Stimulated activated naive B cell treated with anti-CD40 and anti-IgM and Interleukin-4, amounts not matched to agents 10 μg/mL and 1 μg/mL and 100 μg/mL, for 72 hours (primary cell): Measurements from ENCODE around the gene KIAA1586.
"Not testable (repeated sequence)": the region's sequence is repeated elsewhere in the genome, so short reads cannot be mapped to it uniquely, and the experiment has no call there.

Experiments
- ATAC-seq, 2 donors: fragments of 150-1000 bp; cut with Tn5 transposase; replicated peaks; 2 replicates each; pipeline ENCODE4 v1.10.0; 2021; ENCODE audit warnings: moderate library complexity in 1 of 2
- DNase-seq: peaks from one replicate; pipeline ENCODE4 v3.0.0; 2021
- H3K27ac Mint-ChIP-seq: one replicate; pipeline ENCODE4 v1.8.0; 2022; ENCODE audit warnings: mild to moderate bottlenecking, mixed read lengths
- H3K27me3 Mint-ChIP-seq, 2 donors: one replicate each; pipeline ENCODE4 v1.8.0; 2022; ENCODE audit warnings: mixed read lengths in 2 of 2
- H3K36me3 Mint-ChIP-seq, 2 donors: one replicate each; pipeline ENCODE4 v1.8.0; 2022; ENCODE audit warnings: mixed read lengths in 2 of 2, mild to moderate bottlenecking in 1 of 2
- H3K4me1 Mint-ChIP-seq, 2 donors: one replicate each; pipeline ENCODE4 v1.8.0; 2022; ENCODE audit warnings: mixed read lengths in 2 of 2, mild to moderate bottlenecking in 1 of 2
- H3K4me3 Mint-ChIP-seq, 2 donors: one replicate each; pipeline ENCODE4 v1.8.0; 2022; ENCODE audit warnings: mild to moderate bottlenecking in 2 of 2, mixed read lengths in 2 of 2, moderate library complexity in 1 of 2
- H3K9me3 Mint-ChIP-seq, 2 donors: one replicate each; pipeline ENCODE4 v1.8.0; 2022; ENCODE audit warnings: mixed read lengths in 2 of 2, mild to moderate bottlenecking in 1 of 2

Gene KIAA1586

DNA sequence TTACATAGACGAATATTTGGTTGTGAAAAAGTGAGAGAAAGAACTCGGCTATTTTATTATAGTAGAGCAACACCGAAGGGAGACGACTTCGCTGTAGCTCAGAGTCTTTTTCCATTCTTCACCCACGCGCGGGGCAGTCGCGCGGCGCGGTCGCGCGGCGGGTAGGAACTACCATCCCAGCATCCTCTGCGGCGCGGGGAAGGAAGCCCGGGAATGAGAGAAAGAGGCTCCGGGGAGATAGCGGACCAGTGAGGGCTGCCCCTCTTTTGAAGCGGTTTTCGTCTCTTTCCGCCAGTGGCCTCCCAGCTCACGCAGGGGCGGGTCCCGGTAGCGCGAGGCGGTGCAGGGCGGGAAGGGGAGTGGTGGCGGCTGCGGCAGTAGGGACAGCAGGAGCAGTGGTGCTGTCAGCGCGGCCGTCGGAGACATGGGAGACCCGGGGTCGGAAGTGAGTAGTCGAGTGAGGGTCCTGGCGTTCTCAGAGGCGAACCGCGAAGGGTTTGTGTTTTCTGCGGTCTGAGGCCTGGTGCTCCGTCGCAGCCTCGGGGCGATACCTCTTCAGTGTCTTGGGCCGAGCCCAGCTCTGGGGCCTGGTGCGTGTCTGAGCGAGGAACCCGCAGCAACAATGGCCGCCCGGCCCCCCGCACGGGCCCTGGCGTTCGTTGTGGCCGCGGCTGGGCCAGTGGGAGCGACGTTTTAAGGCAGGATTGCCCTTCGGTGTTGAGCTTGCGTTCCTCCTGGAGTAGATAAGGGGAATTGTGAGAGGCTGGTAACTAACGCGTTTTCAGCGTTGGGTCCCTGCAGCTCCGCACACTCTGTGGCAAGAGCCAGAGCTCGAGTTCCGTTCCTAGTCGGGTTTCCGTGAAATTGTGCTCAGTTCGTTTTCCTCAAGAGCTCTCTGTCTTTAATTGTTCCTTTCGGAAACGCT is at the start of gene KIAA1586:
TSS of gene KIAA1586 (plus strand) at position 362 of the 925 bp plus-strand sequence. CDS start at position 425, 63 bp downstream.
- peaks cover 9 to 19% of the 10 kb centered on the region in 2 donors for H3K4me1 Mint-ChIP-seq
- H3K27me3 Mint-ChIP-seq = peaks cover 8 to 27% of the 10 kb centered on the region in 2 donors
- peaks cover 14 to 16% of the 10 kb centered on the region in 2 donors for H3K36me3 Mint-ChIP-seq
- ATAC-seq = peak; percentile 93 to 95
- H3K4me3 Mint-ChIP-seq = peak within 1 kb of the TSS; percentile 96 to 97
- peak; percentile 73 for DNase-seq
- H3K27ac Mint-ChIP-seq = peak within 1 kb of the TSS; percentile 96
- not testable (repeated sequence) for H3K9me3 Mint-ChIP-seq

DNA sequence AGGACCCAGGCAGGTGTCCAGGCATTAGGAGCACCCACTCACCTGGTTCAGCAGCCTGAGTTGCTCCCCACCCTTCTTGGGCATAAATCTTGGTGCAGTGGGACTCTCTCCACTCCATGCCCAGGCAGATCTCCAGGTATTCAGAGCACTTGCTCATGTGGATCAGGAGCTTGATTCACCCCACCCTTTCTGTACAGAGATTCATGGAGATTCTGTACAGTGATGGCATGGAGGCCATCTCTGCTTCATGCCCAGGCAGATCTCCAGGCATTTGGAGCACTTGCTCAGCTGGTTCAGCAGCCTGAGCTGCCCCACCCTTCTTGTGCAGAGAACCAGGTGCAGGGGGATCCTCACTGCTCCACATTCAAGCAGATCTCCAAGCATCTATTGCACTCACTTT is 47.4 kb upstream of the KIAA1586 start:
- Mint-ChIP-seq H3K27ac (no peak overlapping the region), H3K4me3 (no peak overlapping the region), H3K9me3 (peaks cover 5 to 6% of the 10 kb centered on the region in 2 donors), H3K36me3 (peaks cover 0 to 4% of the 10 kb centered on the region in 2 donors), H3K4me1 (no peaks in the 10 kb centered on the region), H3K27me3 (peaks cover 15 to 19% of the 10 kb centered on the region in 2 donors)
- ATAC-seq (no peak), DNase-seq (no peak)

- not testable (repeated sequence) for H3K27ac Mint-ChIP-seq, ATAC-seq, H3K4me3 Mint-ChIP-seq, H3K9me3 Mint-ChIP-seq, DNase-seq, H3K36me3 Mint-ChIP-seq, H3K4me1 Mint-ChIP-seq
- H3K27me3 Mint-ChIP-seq = peaks cover 15 to 19% of the 10 kb centered on the region in 2 donors
Observed at GRCh38 chr6:56999748-57000147, 46.7 kb upstream of the KIAA1586 start.

DNA sequence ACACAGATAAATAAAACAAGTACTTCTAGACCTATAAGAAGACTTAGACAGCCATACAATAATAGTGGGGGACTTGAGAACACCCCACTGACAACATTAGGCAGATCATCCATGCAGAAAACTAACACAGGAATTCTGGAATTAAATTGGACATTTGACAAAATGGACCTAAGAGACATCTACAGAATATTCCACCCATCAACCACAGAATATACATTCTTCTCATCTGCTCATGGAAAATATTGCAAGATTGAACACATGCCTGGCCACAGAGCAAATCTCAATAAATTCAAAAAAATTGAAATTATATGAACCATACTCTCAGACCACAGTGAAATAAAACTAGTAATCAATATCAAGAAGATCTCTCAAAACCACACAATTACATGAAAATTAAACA is 44.3 kb upstream of the KIAA1586 start:
- peaks cover 3 to 5% of the 10 kb centered on the region in 2 donors for H3K9me3 Mint-ChIP-seq
- no peak overlapping the region for H3K27ac Mint-ChIP-seq
- no peak overlapping the region for H3K4me3 Mint-ChIP-seq
- H3K4me1 Mint-ChIP-seq = no peaks in the 10 kb centered on the region
- DNase-seq (no peak), ATAC-seq (no peak)
- H3K27me3 Mint-ChIP-seq = peaks cover 9 to 21% of the 10 kb centered on the region in 2 donors
- H3K36me3 Mint-ChIP-seq = peaks cover 0 to 4% of the 10 kb centered on the region in 2 donors

DNA sequence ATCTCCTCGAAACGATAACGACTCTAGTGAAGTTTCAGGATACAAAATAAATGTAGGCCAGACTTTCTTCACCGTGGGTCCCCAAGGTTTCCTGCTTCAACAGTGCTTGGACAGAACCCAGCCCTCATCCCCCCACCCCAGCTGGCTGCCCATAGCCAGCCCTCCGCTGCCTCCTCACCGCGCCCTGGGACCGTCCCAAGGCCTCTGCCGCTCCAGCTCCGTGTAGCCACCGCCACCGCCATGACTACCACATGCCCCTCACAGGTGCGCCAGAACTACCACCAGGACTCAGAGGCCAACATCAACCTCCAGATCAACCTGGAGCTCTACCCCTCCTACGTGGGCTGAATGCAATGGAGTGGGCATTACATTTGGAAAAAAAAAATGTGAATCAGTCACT is 42.2 kb upstream of the KIAA1586 start:
- H3K27me3 Mint-ChIP-seq = peaks cover 8 to 24% of the 10 kb centered on the region in 2 donors
- H3K4me3 Mint-ChIP-seq = no peak overlapping the region
- H3K27ac Mint-ChIP-seq = no peak overlapping the region
- DNase-seq (no peak), ATAC-seq (no peak)
- H3K36me3 Mint-ChIP-seq = no peaks in the 10 kb centered on the region
- no peaks in the 10 kb centered on the region for H3K4me1 Mint-ChIP-seq
- peaks cover 0 to 1% of the 10 kb centered on the region in 2 donors for H3K9me3 Mint-ChIP-seq

DNA sequence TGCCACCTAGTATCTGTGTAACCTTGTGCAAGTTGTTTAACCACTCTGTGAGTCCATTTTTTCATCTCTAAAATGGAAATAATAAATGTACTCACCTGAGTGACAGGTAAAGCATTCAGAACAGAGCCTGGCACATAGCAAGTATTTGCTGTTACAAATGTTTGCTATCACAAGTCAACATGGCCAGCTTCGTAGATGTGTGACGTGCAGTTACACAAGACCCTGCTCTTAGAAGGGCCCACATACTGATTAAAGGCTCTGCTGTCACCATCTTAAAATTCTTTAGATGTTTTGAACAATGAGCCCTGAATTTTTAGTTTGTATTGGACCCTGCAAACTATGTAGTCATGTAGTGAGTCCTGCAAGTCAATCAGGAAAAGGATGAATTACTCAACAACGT is 40.4 kb upstream of the KIAA1586 start:
- no peak for DNase-seq
- Mint-ChIP-seq H3K4me3 (no peak overlapping the region), H3K36me3 (no peaks in the 10 kb centered on the region), H3K9me3 (no peaks in the 10 kb centered on the region), H3K27ac (no peak overlapping the region), H3K27me3 (peaks cover 8 to 29% of the 10 kb centered on the region in 2 donors), H3K4me1 (no peaks in the 10 kb centered on the region)
- no peak for ATAC-seq

DNA sequence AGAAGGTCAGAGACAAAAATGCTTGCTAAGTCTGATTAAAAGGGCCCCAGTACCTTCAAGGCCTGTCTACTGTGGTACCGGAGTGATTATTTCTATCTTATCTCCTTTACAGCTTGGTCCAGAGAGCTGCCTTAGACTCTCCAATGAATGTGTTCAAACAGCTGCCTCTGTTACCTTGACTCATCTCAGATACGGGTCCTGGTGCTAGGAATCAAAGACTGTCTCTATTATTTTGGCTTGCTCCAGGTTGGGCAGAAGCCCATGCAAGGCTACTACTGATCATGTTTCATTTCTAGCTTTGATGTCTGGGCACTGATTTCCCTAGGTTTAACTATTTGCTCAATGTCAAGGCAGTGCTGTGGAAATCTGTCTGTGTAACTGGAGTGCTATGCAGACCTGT is 38.4 kb upstream of the KIAA1586 start:
- not testable (repeated sequence) for H3K27ac Mint-ChIP-seq, H3K4me1 Mint-ChIP-seq, ATAC-seq, H3K9me3 Mint-ChIP-seq, H3K36me3 Mint-ChIP-seq, DNase-seq, H3K4me3 Mint-ChIP-seq
- H3K27me3 Mint-ChIP-seq = peaks cover 7 to 14% of the 10 kb centered on the region in 2 donors

- H3K27ac Mint-ChIP-seq = no peak overlapping the region
- no peak for DNase-seq
Observed at GRCh38 chr6:57013521-57013926, 33.0 kb upstream of the KIAA1586 start.

DNA sequence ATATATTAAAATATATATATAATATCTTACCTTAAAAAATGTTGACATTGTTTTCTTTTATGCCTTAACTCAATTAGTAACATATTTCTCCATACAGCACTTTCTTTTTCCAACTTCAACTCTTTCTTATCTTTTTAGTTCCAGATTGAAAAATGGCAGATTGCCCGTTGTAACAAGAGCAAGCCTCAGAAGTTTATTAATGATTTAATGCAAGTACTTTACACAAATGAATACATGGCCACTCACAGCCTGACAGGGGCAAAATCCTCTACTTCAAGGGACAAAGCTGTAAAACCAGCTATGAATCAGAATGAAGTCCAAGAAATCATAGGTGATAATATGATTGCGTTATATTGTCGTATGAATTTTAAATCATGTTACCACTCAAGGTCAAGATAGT is 29.4 kb upstream of the KIAA1586 start:
- Mint-ChIP-seq H3K36me3 (no peaks in the 10 kb centered on the region), H3K27ac (no peak overlapping the region), H3K27me3 (peaks cover 0 to 15% of the 10 kb centered on the region in 2 donors), H3K4me1 (no peaks in the 10 kb centered on the region), H3K4me3 (no peak overlapping the region), H3K9me3 (no peaks in the 10 kb centered on the region)
- DNase-seq (no peak), ATAC-seq (no peak)

More at GRCh38 chr6:57013521-57013926, 33.0 kb upstream of the KIAA1586 start:
- no peaks in the 10 kb centered on the region for H3K4me1 Mint-ChIP-seq
- H3K36me3 Mint-ChIP-seq = no peaks in the 10 kb centered on the region
- no peak for ATAC-seq
- H3K27me3 Mint-ChIP-seq = peaks cover 5 to 15% of the 10 kb centered on the region in 2 donors
- no peaks in the 10 kb centered on the region for H3K9me3 Mint-ChIP-seq
- H3K4me3 Mint-ChIP-seq = no peak overlapping the region

DNA sequence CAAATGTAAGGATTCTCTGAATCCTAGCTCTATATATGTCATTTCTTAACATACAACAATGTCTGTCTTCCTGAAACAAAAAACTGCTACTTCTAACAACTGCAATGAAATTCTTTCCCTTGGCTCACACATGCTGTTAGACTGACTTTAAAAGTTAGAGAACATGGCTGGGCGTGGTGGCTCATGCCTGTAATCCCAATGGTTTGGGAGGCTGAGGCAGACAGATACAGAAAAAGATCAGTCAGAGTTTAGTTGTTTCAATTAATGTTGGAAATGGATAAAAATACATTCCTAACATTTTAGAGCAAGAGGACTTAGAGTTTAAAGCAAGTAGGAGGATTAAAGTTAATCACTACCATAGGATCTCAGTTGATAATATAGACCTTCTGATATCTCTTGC is 28.7 kb upstream of the KIAA1586 start:
- Mint-ChIP-seq H3K9me3 (no peaks in the 10 kb centered on the region), H3K27ac (no peak overlapping the region), H3K4me1 (no peaks in the 10 kb centered on the region), H3K4me3 (no peak overlapping the region), H3K27me3 (peaks cover 0 to 14% of the 10 kb centered on the region in 2 donors), H3K36me3 (no peaks in the 10 kb centered on the region)
- no peak for ATAC-seq
- no peak for DNase-seq

DNA sequence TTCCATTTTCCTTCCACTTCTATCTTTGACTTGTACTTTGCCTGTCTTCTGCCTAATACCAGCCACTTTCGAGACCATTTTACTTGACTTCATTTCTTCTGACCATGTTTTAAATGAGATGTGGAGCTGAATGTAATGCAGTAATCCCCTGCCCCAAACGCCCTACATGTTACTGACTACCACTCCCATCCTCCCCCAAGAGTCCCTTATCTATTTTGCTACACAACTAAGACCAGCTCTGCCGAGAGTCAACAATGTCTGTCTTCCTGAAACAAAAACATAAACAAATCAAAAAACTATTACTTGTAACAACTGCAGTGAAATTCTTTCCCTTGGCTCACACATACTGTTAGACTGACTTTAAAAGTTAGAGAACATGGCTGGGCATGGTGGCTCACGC is 27.1 kb upstream of the KIAA1586 start:
- no peak for ATAC-seq
- H3K36me3 Mint-ChIP-seq = peaks cover under 1% of the 10 kb centered on the region in 2 donors
- no peaks in the 10 kb centered on the region for H3K4me1 Mint-ChIP-seq
- peaks cover 0 to 5% of the 10 kb centered on the region in 2 donors for H3K27me3 Mint-ChIP-seq
- peaks cover 1 to 2% of the 10 kb centered on the region in 2 donors for H3K9me3 Mint-ChIP-seq
- H3K27ac Mint-ChIP-seq = no peak overlapping the region
- no peak for DNase-seq
- H3K4me3 Mint-ChIP-seq = no peak overlapping the region

DNA sequence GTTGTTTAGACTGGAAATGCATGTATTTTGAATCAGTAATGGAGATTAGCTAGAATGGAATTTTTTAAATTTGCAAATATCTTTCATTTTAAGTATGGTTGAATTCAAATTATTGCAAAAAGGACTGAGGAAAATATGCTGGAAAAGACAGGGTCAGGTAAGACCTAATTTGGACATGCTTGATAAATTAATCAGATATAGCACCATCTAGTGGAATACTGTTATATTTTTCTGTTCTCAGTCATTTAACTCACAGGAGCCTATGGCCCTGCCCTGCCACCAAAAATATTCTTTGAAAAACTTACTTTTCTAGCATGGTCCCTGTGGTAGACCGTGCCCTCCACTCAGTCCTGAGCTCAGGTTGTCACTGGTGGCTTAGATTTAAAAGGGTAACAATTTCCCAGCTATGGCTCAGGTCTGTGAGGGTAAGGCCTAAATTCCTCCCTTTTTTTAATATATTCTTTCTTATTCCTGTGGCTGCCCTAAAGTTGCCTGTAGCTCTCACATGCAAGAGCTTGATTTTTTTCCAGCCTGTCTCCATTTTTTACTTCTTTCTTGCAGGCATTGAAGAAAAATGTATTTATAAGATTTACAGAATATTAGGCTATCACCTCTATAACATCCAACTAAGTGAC is 25.3 kb upstream of the KIAA1586 start:
- DNase-seq = no peak
- no peaks in the 10 kb centered on the region for H3K4me1 Mint-ChIP-seq
- peak; percentile 67 to 73 for ATAC-seq
- peaks cover 4 to 13% of the 10 kb centered on the region in 2 donors for H3K36me3 Mint-ChIP-seq
- H3K27ac Mint-ChIP-seq = no peak overlapping the region
- H3K27me3 Mint-ChIP-seq = peaks cover 6 to 9% of the 10 kb centered on the region in 2 donors
- H3K4me3 Mint-ChIP-seq = no peak overlapping the region
- peaks cover 13 to 15% of the 10 kb centered on the region in 2 donors for H3K9me3 Mint-ChIP-seq

- Mint-ChIP-seq H3K9me3 (peaks cover 13 to 15% of the 10 kb centered on the region in 2 donors), H3K27me3 (peaks cover 8 to 17% of the 10 kb centered on the region in 2 donors), H3K4me1 (no peaks in the 10 kb centered on the region), H3K27ac (no peak overlapping the region), H3K4me3 (no peak overlapping the region), H3K36me3 (peaks cover 4 to 13% of the 10 kb centered on the region in 2 donors)
- DNase-seq (no peak), ATAC-seq (no peak)
Observed at GRCh38 chr6:57024321-57024720, 22.2 kb upstream of the KIAA1586 start.

DNA sequence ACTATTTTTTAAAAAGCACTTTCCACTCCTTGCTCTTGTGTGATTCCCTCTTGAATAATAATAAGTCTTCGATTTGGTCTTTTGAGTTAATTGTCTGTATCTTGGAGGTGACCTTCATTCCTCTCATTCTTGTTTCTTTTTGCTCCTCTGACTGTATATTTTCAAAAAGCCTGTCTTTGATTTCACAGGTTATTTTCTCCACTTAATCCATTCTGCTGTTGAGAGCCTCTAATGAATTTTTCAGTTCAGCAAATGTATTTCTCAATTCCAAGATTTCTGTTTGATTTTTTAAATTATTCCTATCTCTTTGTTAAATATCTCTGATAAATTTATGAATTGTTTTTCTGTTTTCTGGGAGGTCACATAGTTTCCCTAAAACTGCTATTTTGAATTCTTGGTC is 21.7 kb upstream of the KIAA1586 start:
- Mint-ChIP-seq H3K27ac (no peak overlapping the region), H3K27me3 (peaks cover 11 to 20% of the 10 kb centered on the region in 2 donors), H3K36me3 (peaks cover 4 to 13% of the 10 kb centered on the region in 2 donors), H3K4me3 (no peak overlapping the region), H3K9me3 (peaks cover 13 to 15% of the 10 kb centered on the region in 2 donors), H3K4me1 (no peaks in the 10 kb centered on the region)
- no peak for ATAC-seq
- DNase-seq = no peak
